Measurements from ENCODE around the gene SH3BGR. TPM values are rescaled to one million over a fixed set of nuclear protein-coding genes. Genes with fewer than 3 reads are reported as not detected.

Gene SH3BGR
- total and polyA plus RNA-seq, 10 of the 15 experiments (the other 5 are each of a cell fraction or from before 2014, with no cell fraction given) = 0.45 to 3.5 (median 1.7) TPM

DNA sequence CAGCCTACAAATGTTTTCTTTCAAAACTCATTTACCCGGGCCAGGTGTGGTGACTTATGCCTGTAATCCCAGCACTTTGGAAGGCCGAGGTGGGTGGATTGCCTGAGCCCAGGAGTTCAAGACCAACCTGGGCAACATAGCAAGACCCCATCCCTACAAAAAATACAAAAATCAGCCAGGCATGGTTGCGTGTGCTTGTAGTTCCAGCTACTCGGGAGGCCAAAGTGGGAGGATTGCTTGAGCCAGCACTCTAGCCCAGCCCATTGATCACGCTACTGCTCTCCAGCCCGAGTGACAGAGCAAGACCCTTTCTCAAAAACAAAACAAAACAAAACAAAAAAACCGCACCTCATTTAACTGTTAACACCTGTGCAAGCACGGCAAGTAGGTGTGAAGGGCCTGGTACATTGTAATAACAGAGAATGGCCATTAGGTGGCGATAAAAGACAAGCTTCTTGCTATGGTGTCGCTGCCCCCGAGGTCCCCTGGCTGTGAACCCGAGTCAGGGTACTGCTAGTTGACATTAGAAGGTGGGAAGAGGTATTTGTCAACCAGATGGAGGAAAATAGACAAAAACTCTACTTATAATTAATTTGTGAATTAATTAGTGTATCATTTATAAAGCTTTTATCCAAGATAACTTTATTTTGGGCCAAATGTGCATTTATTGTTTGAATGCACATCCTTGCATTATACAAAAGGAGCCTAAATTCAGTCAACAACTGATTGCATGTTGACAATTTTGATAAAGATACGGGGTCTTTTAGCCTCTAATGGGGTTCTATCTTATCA, 66.5 kb downstream of the SH3BGR start (continued):
- TF ChIP-seq BACH1 (IDR thresholded peaks at IDR 0.05; ENCODE audit: borderline replicate concordance) (no peak), RB1 (IDR thresholded peaks at IDR 0.05; ENCODE audit: borderline replicate concordance) (no peak), BMI1 (IDR thresholded peaks at IDR 0.05; ENCODE audit: borderline replicate concordance) (no peak), RAD21 (IDR thresholded peaks at IDR 0.05; ENCODE audit: insufficient read depth, low read depth, low read length) (peak; percentile 80), SMC3 (IDR thresholded peaks at IDR 0.05; ENCODE audit: borderline replicate concordance, low read length) (peak; percentile 73), SP1 (IDR thresholded peaks at IDR 0.05; ENCODE audit: low read depth, low read length) (no peak), RELA (IDR thresholded peaks at IDR 0.05; ENCODE audit: borderline replicate concordance, partially characterized antibody) (no peak)
- TF ChIP-seq, protein P1, sequence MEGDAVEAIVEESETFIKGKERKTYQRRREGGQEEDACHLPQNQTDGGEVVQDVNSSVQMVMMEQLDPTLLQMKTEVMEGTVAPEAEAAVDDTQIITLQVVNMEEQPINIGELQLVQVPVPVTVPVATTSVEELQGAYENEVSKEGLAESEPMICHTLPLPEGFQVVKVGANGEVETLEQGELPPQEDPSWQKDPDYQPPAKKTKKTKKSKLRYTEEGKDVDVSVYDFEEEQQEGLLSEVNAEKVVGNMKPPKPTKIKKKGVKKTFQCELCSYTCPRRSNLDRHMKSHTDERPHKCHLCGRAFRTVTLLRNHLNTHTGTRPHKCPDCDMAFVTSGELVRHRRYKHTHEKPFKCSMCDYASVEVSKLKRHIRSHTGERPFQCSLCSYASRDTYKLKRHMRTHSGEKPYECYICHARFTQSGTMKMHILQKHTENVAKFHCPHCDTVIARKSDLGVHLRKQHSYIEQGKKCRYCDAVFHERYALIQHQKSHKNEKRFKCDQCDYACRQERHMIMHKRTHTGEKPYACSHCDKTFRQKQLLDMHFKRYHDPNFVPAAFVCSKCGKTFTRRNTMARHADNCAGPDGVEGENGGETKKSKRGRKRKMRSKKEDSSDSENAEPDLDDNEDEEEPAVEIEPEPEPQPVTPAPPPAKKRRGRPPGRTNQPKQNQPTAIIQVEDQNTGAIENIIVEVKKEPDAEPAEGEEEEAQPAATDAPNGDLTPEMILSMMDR (IDR thresholded peaks at IDR 0.05 in 2 of 3, conservative IDR thresholded peaks at IDR 0.05 in 1 of 3; ENCODE audit: control insufficient read depth in 2 of 3, extremely low read depth in 1 of 3, insufficient read depth in 1 of 3, low read depth in 3 of 3, low read length in 3 of 3) = peak; percentile 80 to 84 (median 82)

DNA sequence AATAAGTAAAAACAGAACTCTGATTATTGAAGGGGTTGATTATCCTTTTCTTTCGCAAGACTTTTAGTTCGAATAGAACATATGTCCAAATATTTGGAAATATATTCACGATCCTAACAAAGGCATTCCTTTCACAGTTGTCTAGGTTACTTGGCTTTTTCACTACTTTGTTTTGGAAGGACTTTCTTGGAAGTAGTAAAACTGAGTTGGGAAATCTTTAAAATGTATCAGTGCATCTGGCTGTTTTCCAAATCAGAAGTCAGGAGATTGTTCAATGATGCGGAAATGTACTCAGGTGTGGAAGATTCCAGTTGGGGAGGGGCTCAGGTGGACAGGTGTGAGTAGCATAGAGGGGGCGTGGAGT, 67.1 kb downstream of the SH3BGR start:
- no peaks in the 10 kb centered on the region for H3K4me1 ChIP-seq (ENCODE audit: control insufficient read depth, insufficient read depth, low read length)
- no peak overlapping the region for H2AFZ ChIP-seq (ENCODE audit: control insufficient read depth, low read depth, low read length)
- CTCF ChIA-PET = interaction anchor here (1.0 to 2.5 kb wide), 11 partner anchors 8 to 1615 kb away, joined by 3 to 11 read pairs (median 6); no protein-coding TSS in a partner anchor
- no peak overlapping the region for H3K9ac ChIP-seq (ENCODE audit: control insufficient read depth, insufficient read depth, low read length)
- intact Hi-C loops (cut with micrococcal nuclease; ENCODE audit: unreplicated experiment) (loop anchor here (1.0 to 5.0 kb wide), 3 partner anchors 197 to 1613 kb away; no protein-coding TSS in a partner anchor), in situ Hi-C loops (cut with MboI) (loop anchor here (5.0 kb wide), 1 partner anchor 193 kb away; no protein-coding TSS in a partner anchor)
- 56% methylated on average over 5 of the region's 5 CpGs for WGBS (ENCODE audit: insufficient coverage, insufficient replicate concordance, low lambda C conversion rate, missing lambda C conversion rate)
- RAD21 ChIA-PET (ENCODE audit: unreplicated experiment) = interaction anchor here (1.8 kb wide), 1 partner anchor 1615 kb away, joined by 6 read pairs; no protein-coding TSS in a partner anchor
- H3K9me3 ChIP-seq (replicated peaks; ENCODE audit: control insufficient read depth, insufficient read depth, low read length) = no peaks in the 10 kb centered on the region
- SMC1A ChIA-PET (ENCODE audit: uncharacterized antibody, unreplicated experiment) = no interaction called here
- FAIRE-seq (no peak), DNase-seq (ENCODE audit: low read depth, low spot score) (no peak), ATAC-seq (no peak)
- no peaks in the 10 kb centered on the region for H3K27me3 ChIP-seq (replicated peaks in 1 of 2; ENCODE audit: control insufficient read depth in 2 of 2, insufficient read depth in 2 of 2, low read length in 1 of 2)
- no peak overlapping the region for H3K4me3 ChIP-seq
- no TSS peak for BruUV-seq (replicated peaks)
- no peak overlapping the region for H3K4me2 ChIP-seq (ENCODE audit: control insufficient read depth, insufficient read depth)
- H3K79me2 ChIP-seq (ENCODE audit: control insufficient read depth, insufficient read depth, low read length) = no peaks in the 10 kb centered on the region
- H4K20me1 ChIP-seq (ENCODE audit: control insufficient read depth, insufficient read depth) = no peaks in the 10 kb centered on the region
- H3K36me3 ChIP-seq (ENCODE audit: control insufficient read depth in 2 of 2, insufficient read depth in 2 of 2, low read length in 1 of 2) = no peaks in the 10 kb centered on the region
- no peak overlapping the region for H3K27ac ChIP-seq (ENCODE audit: control insufficient read depth, insufficient read depth)
- POLR2A ChIA-PET = no interaction called here
- no peak for TF ChIP-seq RAD51 (IDR thresholded peaks at IDR 0.05)
- no peak for TF ChIP-seq CBX3 (IDR thresholded peaks at IDR 0.05; ENCODE audit: borderline replicate concordance, low read depth)
- TF ChIP-seq, protein P2, sequence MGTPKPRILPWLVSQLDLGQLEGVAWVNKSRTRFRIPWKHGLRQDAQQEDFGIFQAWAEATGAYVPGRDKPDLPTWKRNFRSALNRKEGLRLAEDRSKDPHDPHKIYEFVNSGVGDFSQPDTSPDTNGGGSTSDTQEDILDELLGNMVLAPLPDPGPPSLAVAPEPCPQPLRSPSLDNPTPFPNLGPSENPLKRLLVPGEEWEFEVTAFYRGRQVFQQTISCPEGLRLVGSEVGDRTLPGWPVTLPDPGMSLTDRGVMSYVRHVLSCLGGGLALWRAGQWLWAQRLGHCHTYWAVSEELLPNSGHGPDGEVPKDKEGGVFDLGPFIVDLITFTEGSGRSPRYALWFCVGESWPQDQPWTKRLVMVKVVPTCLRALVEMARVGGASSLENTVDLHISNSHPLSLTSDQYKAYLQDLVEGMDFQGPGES (IDR thresholded peaks at IDR 0.05) = no peak
- no peak for TF ChIP-seq SUPT20H (IDR thresholded peaks at IDR 0.05; ENCODE audit: borderline replicate concordance, control insufficient read depth, low read depth, low read length)
- TF ChIP-seq, protein P3, sequence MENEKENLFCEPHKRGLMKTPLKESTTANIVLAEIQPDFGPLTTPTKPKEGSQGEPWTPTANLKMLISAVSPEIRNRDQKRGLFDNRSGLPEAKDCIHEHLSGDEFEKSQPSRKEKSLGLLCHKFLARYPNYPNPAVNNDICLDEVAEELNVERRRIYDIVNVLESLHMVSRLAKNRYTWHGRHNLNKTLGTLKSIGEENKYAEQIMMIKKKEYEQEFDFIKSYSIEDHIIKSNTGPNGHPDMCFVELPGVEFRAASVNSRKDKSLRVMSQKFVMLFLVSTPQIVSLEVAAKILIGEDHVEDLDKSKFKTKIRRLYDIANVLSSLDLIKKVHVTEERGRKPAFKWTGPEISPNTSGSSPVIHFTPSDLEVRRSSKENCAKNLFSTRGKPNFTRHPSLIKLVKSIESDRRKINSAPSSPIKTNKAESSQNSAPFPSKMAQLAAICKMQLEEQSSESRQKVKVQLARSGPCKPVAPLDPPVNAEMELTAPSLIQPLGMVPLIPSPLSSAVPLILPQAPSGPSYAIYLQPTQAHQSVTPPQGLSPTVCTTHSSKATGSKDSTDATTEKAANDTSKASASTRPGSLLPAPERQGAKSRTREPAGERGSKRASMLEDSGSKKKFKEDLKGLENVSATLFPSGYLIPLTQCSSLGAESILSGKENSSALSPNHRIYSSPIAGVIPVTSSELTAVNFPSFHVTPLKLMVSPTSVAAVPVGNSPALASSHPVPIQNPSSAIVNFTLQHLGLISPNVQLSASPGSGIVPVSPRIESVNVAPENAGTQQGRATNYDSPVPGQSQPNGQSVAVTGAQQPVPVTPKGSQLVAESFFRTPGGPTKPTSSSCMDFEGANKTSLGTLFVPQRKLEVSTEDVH (IDR thresholded peaks at IDR 0.05; ENCODE audit: low read depth, partially characterized antibody) = no peak
